Chondrocyte (in vitro differentiated cells): Measurements from ENCODE around the gene DEPDC1. TPM values are rescaled to one million over a fixed set of nuclear protein-coding genes. Genes with fewer than 3 reads are reported as not detected.
A peak's percentile ranks its signal among the peaks of the same experiment; 100 is the strongest.

ENCODE experiments used
- DNase-seq: peaks from one replicate; pipeline ENCODE4 v3.0.0; 2021; ENCODE audit warnings: mixed read lengths, low spot score
- H3K27ac Mint-ChIP-seq: one replicate; pipeline ENCODE4 v1.8.0; 2021; ENCODE audit warnings: mild to moderate bottlenecking, moderate library complexity, mixed read lengths; ENCODE audit not compliant: unreplicated experiment
- H3K27me3 Mint-ChIP-seq: 2 replicates; pipeline ENCODE4 v1.8.0; 2021; ENCODE audit warnings: low read depth, mixed read lengths
- H3K36me3 Mint-ChIP-seq: 2 replicates; pipeline ENCODE4 v1.8.0; 2021; ENCODE audit warnings: low read depth, mixed read lengths
- H3K4me1 Mint-ChIP-seq: 2 replicates; pipeline ENCODE4 v1.8.0; 2021; ENCODE audit warnings: low read depth, mild to moderate bottlenecking, mixed read lengths
- H3K4me3 Mint-ChIP-seq: one replicate; pipeline ENCODE4 v1.8.0; 2021; ENCODE audit warnings: mild to moderate bottlenecking, moderate library complexity, mixed read lengths; ENCODE audit not compliant: unreplicated experiment
- H3K9me3 Mint-ChIP-seq: 2 replicates; pipeline ENCODE4 v1.8.0; 2021; ENCODE audit warnings: low read depth, mixed read lengths
- total RNA-seq: library from RNA; stranded (reverse); gene quantifications from 3 replicates; pipeline ENCODE4 v1.2.1, GENCODE V29; 2021
- TF ChIP-seq, protein P1 (sequence below): fragments of 200-600 bp; sonication (generic); IDR thresholded peaks from 2 replicates; pipeline ENCODE4 v1.5.0; 2021; ENCODE audit warnings: antibody characterized with exemption, mild to moderate bottlenecking, moderate library complexity

The DEPDC1 gene
- total RNA-seq, 1 donor from 2014 or later = 4.7 TPM

DNA sequence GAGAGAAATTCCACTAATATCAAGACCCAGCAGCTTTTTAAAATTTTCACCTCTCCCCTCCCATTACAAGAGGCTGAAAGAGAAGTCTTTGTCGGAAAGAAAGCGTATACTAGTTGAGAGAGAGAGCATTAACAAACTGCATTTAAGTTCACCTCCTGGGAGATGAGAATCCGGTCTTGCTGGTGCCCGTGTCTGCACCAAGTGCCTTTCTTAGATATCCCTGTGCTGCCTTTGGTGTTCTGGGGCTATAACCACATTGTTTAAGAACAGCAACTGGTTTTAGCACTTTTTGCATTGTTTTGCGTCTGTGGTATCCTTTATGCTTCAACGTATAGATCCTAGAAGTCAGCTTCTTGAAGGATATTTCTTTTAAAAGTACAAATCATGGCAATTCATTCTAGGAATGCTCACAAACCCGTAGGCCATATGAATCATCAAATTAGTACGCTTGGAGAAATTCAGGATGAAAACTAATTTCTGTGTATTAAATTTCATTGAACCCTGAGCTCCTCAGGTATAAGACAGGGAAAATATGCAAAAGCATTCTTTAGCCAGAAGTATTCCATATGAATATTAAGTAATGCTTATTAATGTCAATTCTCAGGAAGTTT is 43.7 kb downstream of the DEPDC1 start:
- H3K4me1 Mint-ChIP-seq = peaks cover 6% of the 10 kb centered on the region
- H3K4me3 Mint-ChIP-seq = no peak overlapping the region
- H3K27me3 Mint-ChIP-seq = no peaks in the 10 kb centered on the region

DNA sequence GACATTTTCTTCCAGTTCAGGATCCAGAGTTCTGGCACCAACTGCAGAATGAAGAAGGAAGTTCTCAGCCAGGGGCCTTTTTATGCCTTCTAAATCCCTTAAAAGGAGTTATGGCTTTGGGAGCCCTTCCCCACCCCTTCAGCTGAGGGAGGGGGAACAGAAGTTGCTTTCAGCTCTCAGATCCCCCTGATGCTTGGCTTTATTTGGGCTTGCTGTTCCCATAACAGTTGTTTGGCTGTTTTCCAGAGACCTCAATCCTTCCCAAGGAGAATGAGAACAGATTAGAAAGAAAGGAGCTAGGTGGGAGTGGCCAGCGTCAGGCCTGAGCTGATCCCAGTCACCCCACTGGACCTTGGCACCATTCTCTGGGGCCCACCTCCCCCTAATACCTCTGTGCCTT is 47.0 kb downstream of the DEPDC1 start, which contains the start of gene RPE65:
TSS of gene RPE65 (minus strand) at position 54 of the 400 bp plus-strand sequence. CDS start at position 5, 49 bp downstream.
- H3K9me3 Mint-ChIP-seq = no peaks in the 10 kb centered on the region
- no peaks in the 10 kb centered on the region for H3K36me3 Mint-ChIP-seq
- DNase-seq = no peak
- no peak within 1 kb of the TSS for H3K27ac Mint-ChIP-seq
- TF ChIP-seq, protein P1, sequence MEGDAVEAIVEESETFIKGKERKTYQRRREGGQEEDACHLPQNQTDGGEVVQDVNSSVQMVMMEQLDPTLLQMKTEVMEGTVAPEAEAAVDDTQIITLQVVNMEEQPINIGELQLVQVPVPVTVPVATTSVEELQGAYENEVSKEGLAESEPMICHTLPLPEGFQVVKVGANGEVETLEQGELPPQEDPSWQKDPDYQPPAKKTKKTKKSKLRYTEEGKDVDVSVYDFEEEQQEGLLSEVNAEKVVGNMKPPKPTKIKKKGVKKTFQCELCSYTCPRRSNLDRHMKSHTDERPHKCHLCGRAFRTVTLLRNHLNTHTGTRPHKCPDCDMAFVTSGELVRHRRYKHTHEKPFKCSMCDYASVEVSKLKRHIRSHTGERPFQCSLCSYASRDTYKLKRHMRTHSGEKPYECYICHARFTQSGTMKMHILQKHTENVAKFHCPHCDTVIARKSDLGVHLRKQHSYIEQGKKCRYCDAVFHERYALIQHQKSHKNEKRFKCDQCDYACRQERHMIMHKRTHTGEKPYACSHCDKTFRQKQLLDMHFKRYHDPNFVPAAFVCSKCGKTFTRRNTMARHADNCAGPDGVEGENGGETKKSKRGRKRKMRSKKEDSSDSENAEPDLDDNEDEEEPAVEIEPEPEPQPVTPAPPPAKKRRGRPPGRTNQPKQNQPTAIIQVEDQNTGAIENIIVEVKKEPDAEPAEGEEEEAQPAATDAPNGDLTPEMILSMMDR = no peak
- H3K4me1 Mint-ChIP-seq = peaks cover 6% of the 10 kb centered on the region
- H3K4me3 Mint-ChIP-seq = no peak within 1 kb of the TSS
- H3K27me3 Mint-ChIP-seq = no peaks in the 10 kb centered on the region

More for the DNA sequence above, 43.7 kb downstream of the DEPDC1 start:
- Mint-ChIP-seq H3K27ac (no peak overlapping the region), H3K36me3 (no peaks in the 10 kb centered on the region), H3K9me3 (peaks cover 3% of the 10 kb centered on the region)
- no peak for DNase-seq
- TF ChIP-seq, protein P1 = no peak

DNA sequence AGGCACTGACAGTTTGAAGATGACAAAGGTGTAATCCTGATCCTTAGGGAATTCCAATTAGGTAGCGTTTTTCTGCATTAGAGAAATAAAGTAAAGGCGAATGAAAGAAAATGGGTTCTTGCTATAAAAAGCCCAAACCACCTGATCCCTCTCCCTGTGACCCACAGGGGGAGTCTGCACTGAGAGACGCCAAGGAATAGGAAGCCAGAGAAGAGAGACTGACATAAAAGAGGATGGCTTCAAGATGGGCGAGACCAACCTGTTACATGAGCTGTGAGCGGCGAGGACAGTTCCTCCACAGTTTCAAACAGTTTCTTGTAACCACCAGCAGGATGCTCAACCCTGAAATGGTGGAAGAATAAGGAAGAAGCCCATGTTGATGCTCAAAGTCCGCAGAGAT is 48.5 kb downstream of the DEPDC1 start:
- H3K36me3 Mint-ChIP-seq = no peaks in the 10 kb centered on the region
- no peaks in the 10 kb centered on the region for H3K27me3 Mint-ChIP-seq
- H3K4me3 Mint-ChIP-seq = no peak overlapping the region
- no peaks in the 10 kb centered on the region for H3K9me3 Mint-ChIP-seq
- DNase-seq = no peak
- TF ChIP-seq, protein P1 = no peak
- H3K4me1 Mint-ChIP-seq = peaks cover 6% of the 10 kb centered on the region
- H3K27ac Mint-ChIP-seq = no peak overlapping the region

DNA sequence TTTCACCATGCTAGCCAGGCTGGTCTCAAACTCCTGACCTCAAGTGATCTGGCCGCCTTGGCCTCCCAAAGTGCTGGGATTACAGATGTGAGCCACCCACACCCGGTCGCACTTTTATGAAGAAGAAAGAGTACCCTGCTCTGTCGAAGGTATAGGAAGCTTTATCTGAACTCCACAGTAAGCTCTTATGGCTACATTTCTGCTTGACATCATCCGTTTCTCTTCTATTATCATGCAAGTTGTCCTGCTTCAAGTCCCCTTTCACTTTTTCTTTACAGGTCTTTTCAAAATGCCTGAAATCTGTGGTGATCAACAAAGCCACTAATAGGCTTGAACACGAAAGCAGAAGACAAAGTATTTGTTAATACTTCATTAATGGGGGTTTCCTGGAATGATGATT is 51.2 kb downstream of the DEPDC1 start:
- Mint-ChIP-seq H3K4me1 (no peaks in the 10 kb centered on the region), H3K27ac (no peak overlapping the region), H3K4me3 (no peak overlapping the region), H3K9me3 (no peaks in the 10 kb centered on the region), H3K36me3 (no peaks in the 10 kb centered on the region), H3K27me3 (no peaks in the 10 kb centered on the region)
- DNase-seq = no peak
- TF ChIP-seq, protein P1 = no peak

GRCh38 chr1:68442822-68443556 is 53.9 kb downstream of the DEPDC1 start:
- DNase-seq = no peak
- Mint-ChIP-seq H3K9me3 (no peaks in the 10 kb centered on the region), H3K36me3 (no peaks in the 10 kb centered on the region), H3K27me3 (peaks cover 4% of the 10 kb centered on the region), H3K4me3 (no peak overlapping the region), H3K4me1 (no peaks in the 10 kb centered on the region), H3K27ac (no peak overlapping the region)
- TF ChIP-seq, protein P1 = peak; percentile 82
